NT2/D1 (cell line): ENCODE measurements around the gene AGBL1.
A peak's percentile ranks its signal among the peaks of the same experiment; 100 is the strongest.

Experiments
- DNase-seq: peaks from one replicate; pipeline ENCODE4 v3.0.0-alpha.2; 2011; ENCODE audit warnings: low read depth, low spot score
- H3K27me3 ChIP-seq: 2 replicates; pipeline ENCODE4 v1.6.0; 2011; ENCODE audit warnings: mild to moderate bottlenecking; ENCODE audit not compliant: insufficient read length, insufficient read depth
- H3K36me3 ChIP-seq: 2 replicates; pipeline ENCODE4 v1.6.1; 2011; ENCODE audit warnings: mild to moderate bottlenecking, low read length, mixed read lengths; ENCODE audit not compliant: insufficient read depth, insufficient read length
- H3K4me1 ChIP-seq: 2 replicates; pipeline ENCODE4 v1.5.1; 2011; ENCODE audit not compliant: insufficient read depth, insufficient read length
- H3K4me3 ChIP-seq: 2 replicates; pipeline ENCODE4 v1.5.1; 2011; ENCODE audit warnings: low read depth; ENCODE audit not compliant: insufficient read length
- H3K9ac ChIP-seq: 2 replicates; pipeline ENCODE4 v1.6.0; 2011; ENCODE audit warnings: low read depth; ENCODE audit not compliant: insufficient read length
- H3K9me3 ChIP-seq: 2 replicates; pipeline ENCODE4 v1.5.1; 2011; ENCODE audit warnings: mild to moderate bottlenecking, low read length; ENCODE audit not compliant: insufficient read depth
- SUZ12 ChIP-seq: IDR thresholded peaks from 2 replicates; pipeline ENCODE4 v1.6.1; 2011; ENCODE audit not compliant: insufficient read length, insufficient read depth; ENCODE audit errors: extremely low read depth
- YY1 ChIP-seq: IDR thresholded peaks from 2 replicates; pipeline ENCODE4 v1.6.1; 2011; ENCODE audit not compliant: insufficient read length, insufficient read depth
- ZNF274 ChIP-seq: IDR thresholded peaks from 2 replicates; pipeline ENCODE4 v1.6.1; 2011; ENCODE audit warnings: mild to moderate bottlenecking, low read depth, low read length

Gene AGBL1

DNA sequence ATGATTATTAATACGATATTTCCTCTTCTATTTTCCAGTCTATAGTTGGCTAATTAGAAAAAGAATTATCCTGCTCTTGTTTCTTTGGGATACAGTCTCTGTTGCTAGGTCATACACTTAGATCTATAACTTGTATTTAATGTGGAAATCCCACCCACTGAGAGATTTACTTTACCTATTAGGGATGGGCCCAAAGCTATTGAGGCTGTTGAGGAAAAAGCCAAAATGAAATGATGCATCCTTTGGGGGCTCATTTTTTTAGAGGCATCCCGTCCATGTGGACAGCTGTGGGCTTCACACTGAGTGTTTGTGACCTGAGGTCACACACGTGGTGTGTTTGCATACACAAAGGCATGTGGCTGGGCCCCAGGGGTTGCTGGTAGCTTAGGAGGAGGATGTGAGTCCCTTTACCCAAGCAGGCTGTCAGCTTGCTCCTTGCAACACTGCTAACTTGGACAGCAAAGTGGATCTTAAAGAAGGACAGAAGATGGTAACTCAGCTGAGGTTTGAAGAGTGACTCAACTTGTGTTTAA is 477.4 kb downstream of the AGBL1 start:
- TF ChIP-seq SUZ12 (no peak), YY1 (no peak), ZNF274 (no peak)
- no peaks in the 10 kb centered on the region for H3K27me3 ChIP-seq
- H3K4me1 ChIP-seq, result peaks cover 2% of the 10 kb centered on the region
- H3K9ac ChIP-seq, result no peak overlapping the region
- H3K4me3 ChIP-seq, result no peak overlapping the region
- no peaks in the 10 kb centered on the region for H3K9me3 ChIP-seq
- no peaks in the 10 kb centered on the region for H3K36me3 ChIP-seq
- DNase-seq, result no peak

DNA sequence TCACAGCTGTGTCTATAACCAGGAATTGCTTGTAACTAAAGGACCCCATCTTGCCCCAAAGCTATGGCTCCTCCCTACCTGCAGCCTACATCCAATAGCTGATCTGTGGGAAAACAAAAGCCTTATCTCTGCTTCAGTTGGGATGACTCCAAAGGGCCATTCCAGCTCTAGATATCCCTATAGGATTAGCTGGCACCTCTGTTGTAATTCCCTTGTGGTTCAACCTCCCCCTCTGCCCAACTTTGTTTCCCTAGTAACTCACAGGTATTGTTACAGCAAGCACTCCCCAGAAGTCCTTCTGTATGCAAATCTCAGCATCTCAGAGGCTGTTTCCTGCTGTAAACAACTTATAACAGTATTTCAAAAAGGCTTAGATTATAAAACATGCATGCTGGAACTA is 478.6 kb downstream of the AGBL1 start:
- TF ChIP-seq SUZ12 (no peak), ZNF274 (no peak), YY1 (no peak)

DNA sequence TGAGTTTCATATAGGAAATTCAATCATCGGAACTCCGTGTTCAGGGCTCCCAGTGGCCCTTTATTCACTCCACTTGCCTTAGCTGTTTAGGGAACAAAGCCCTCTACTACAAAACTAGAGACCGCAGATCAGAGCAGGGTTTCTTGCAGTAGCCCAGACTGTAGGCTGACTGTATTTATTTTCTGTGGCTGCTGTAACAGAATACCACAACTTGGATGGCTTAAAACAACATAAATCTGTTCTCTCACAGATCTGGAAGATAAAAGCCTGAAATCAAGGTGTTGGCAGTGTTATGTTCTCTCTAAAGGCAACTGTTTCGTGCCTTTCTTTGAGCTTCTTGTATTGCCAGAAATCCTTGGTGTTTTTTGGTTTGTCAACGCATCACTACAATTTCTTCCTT is 479.0 kb downstream of the AGBL1 start:
- no peaks in the 10 kb centered on the region for H3K27me3 ChIP-seq
- no peaks in the 10 kb centered on the region for H3K36me3 ChIP-seq
- H3K4me1 ChIP-seq, result peaks cover 2% of the 10 kb centered on the region
- TF ChIP-seq YY1 (no peak), SUZ12 (no peak), ZNF274 (no peak)
- H3K9me3 ChIP-seq, result no peaks in the 10 kb centered on the region
- H3K9ac ChIP-seq, result no peak overlapping the region
- H3K4me3 ChIP-seq, result no peak overlapping the region
- no peak for DNase-seq

More for the DNA sequence above, 478.6 kb downstream of the AGBL1 start:
- H3K27me3 ChIP-seq, result no peaks in the 10 kb centered on the region
- no peaks in the 10 kb centered on the region for H3K9me3 ChIP-seq
- H3K36me3 ChIP-seq, result no peaks in the 10 kb centered on the region
- DNase-seq, result peak; percentile 22
- H3K9ac ChIP-seq, result no peak overlapping the region
- peaks cover 2% of the 10 kb centered on the region for H3K4me1 ChIP-seq
- H3K4me3 ChIP-seq, result no peak overlapping the region

DNA sequence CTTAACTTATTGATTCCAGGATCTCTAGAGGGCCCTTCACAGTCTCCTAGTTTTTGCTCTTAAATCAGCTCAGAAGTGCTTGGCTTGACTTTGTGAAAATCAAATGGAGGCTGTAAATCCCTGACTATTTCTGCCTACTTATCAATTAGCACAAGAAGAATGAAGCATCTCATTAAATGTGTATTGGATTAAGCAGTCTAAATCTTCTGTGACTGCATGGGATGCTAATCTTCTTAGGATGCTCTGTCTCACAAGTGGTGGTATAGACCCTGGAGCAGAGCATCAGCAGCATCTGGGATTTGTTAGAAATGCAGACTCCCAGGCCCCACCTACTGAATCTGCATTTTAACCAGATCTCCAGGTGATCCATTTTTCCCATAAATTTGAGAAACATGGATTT is 488.7 kb downstream of the AGBL1 start:
- Histone ChIP-seq H3K27me3 (no peaks in the 10 kb centered on the region), H3K9ac (no peak overlapping the region), H3K9me3 (no peaks in the 10 kb centered on the region; the same call in 1 of the 2 replicates), H3K4me3 (no peak overlapping the region), H3K4me1 (peaks cover 3% of the 10 kb centered on the region), H3K36me3 (no peaks in the 10 kb centered on the region)
- no peak for DNase-seq
- TF ChIP-seq YY1 (no peak), SUZ12 (no peak), ZNF274 (no peak)

DNA sequence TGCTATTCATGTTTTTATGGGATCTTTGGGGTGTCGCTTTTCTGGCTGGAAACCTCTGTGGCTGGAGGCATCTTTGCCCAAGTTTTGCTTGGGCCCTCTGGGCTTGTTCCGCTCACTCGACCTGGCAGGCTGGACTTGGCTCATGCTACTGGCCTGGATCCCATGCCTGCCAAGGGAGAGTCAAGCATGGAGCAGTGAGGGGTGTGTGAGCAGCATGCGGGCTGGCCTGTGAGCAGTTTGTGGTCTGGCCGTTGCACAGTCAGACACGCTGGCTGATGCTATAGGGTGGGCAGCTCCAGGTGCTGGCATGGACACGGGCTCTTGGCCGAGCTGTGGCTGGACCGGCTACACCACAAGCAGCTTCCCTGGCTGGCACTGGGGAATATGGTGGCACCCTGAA is 491.1 kb downstream of the AGBL1 start:
- H3K9ac ChIP-seq, result no peak overlapping the region
- no peaks in the 10 kb centered on the region for H3K36me3 ChIP-seq
- no peaks in the 10 kb centered on the region for H3K27me3 ChIP-seq
- H3K9me3 ChIP-seq, result no peaks in the 10 kb centered on the region; the same call in 1 of the 2 replicates
- DNase-seq, result no peak
- peaks cover 3% of the 10 kb centered on the region for H3K4me1 ChIP-seq
- no peak overlapping the region for H3K4me3 ChIP-seq
- TF ChIP-seq YY1 (no peak), SUZ12 (no peak), ZNF274 (no peak)

DNA sequence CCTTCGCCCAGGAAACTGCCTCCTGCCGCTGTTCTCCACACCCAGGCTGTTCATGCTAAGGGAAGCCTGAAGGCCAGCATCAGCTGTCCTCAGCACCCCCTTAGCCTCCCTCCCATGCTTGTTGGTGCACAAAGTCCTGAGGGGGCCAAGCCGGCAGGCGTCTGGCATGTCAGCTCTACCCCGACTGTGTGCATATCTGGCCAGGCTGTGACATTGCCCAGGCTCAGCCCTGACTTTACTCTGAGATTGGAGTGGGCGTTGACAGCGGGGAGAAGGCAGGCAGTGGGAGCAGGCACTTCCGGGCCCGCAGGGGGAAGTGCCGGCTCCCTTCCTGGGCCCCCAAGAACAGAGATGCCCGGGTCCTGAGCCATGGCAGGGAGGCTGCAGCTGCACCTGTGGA is 492.2 kb downstream of the AGBL1 start:
- no peak for DNase-seq
- TF ChIP-seq YY1, result no peak
- no peak for TF ChIP-seq SUZ12
- TF ChIP-seq ZNF274, result no peak
- Histone ChIP-seq H3K9me3 (peaks cover 8% of the 10 kb centered on the region; the same call in 1 of the 2 replicates), H3K4me3 (no peak overlapping the region), H3K9ac (no peak overlapping the region), H3K4me1 (peaks cover 3% of the 10 kb centered on the region), H3K36me3 (no peaks in the 10 kb centered on the region), H3K27me3 (no peaks in the 10 kb centered on the region)

DNA sequence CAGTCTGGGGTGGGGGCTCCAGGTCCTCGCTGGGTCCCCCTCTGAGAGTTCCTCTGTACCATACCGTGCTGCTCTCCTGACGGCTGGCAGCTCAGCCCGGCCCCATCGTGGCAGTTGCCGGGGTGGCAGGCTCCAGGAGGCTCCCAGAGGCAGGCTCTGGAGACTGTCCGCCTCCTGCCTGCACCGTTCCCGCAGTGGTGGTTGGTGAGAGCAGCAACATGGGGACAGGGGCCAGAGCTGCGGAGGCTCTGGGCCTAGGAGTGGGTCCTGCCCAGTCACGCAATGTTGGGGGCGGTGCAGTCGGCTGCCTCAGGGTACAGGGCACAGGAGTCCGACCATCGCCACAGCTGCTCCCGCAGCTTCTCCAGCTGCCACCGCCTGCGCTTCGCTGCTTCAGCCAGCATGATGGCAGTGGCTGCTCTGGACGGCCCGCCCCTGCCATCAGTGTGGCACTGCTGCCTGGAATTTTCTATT is 492.7 kb downstream of the AGBL1 start:
- Histone ChIP-seq H3K9me3 (peaks cover 10% of the 10 kb centered on the region; the same call in 1 of the 2 replicates), H3K9ac (no peak overlapping the region), H3K4me1 (peaks cover 3% of the 10 kb centered on the region), H3K4me3 (no peak overlapping the region), H3K27me3 (no peaks in the 10 kb centered on the region), H3K36me3 (no peaks in the 10 kb centered on the region)
- no peak for TF ChIP-seq ZNF274
- TF ChIP-seq SUZ12, result no peak
- no peak for TF ChIP-seq YY1
- no peak for DNase-seq

DNA sequence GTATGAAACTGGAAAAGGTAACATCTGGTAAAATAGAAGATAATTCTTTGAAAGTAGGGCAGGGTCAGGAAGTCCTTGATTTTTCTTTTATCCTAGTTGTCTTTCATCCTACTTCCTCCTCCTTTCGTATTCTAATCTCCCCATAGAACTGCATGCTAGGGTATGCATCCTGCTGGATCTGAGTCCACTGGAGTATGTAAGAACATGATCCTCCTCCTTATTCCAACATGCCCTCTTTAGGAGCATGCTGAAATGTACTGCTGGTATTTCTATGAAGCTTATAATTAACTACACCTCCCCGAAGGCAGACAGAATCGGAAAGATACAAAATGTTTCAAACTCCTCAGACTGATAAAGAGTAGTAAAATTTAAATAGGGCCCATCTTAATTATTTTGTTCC is 493.8 kb downstream of the AGBL1 start:
- H3K4me1 ChIP-seq, result peaks cover 3% of the 10 kb centered on the region
- DNase-seq, result no peak
- H3K9me3 ChIP-seq, result peaks cover 10% of the 10 kb centered on the region; the same call in 1 of the 2 replicates
- H3K27me3 ChIP-seq, result no peaks in the 10 kb centered on the region
- H3K9ac ChIP-seq, result no peak overlapping the region
- no peak overlapping the region for H3K4me3 ChIP-seq
- H3K36me3 ChIP-seq, result no peaks in the 10 kb centered on the region
- TF ChIP-seq ZNF274, result no peak
- TF ChIP-seq SUZ12, result no peak
- no peak for TF ChIP-seq YY1
